ENCODE data around the gene SYT2. TPM values are rescaled to one million over a fixed set of nuclear protein-coding genes. Genes with fewer than 3 reads are reported as not detected.
A peak's percentile ranks its signal among the peaks of the same experiment; 100 is the strongest.
"Not testable (repeated sequence)": the region's sequence is repeated elsewhere in the genome, so short reads cannot be mapped to it uniquely, and the experiment has no call there.

The SYT2 gene
- total RNA-seq, 1 donor from 2014 or later = not detected

DNA sequence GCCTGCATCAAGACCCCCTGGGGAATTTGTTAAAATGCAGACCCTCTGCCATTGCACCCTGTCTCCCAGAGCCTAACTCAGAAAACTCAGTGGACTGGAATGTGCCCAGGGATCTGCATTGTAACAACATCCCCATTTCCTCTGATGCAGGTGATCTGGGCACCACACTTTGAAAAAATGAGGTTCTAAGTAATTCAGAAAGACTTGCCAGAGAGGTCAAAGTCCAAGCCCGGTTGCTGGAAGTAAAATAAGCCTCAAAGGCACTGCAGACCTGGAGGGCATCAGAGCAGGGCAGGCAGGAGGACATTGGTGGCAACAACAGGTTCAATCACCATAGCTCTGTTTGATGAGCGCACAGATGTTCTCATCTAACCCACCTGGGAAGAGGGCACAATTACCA, 90.7 kb downstream of the SYT2 start:
- Mint-ChIP-seq H3K9me3 (no peaks in the 10 kb centered on the region), H3K36me3 (ENCODE audit: low read depth) (no peaks in the 10 kb centered on the region), H3K27ac (no peak overlapping the region), H3K27me3 (ENCODE audit: low read depth) (peaks cover 24% of the 10 kb centered on the region), H3K4me3 (ENCODE audit: low read depth) (no peak overlapping the region), H3K4me1 (ENCODE audit: low read depth) (peaks cover 20% of the 10 kb centered on the region)
- no peak for DNase-seq (ENCODE audit: low spot score)
- intact Hi-C loops (cut with micrococcal nuclease) = no loop called here

DNA sequence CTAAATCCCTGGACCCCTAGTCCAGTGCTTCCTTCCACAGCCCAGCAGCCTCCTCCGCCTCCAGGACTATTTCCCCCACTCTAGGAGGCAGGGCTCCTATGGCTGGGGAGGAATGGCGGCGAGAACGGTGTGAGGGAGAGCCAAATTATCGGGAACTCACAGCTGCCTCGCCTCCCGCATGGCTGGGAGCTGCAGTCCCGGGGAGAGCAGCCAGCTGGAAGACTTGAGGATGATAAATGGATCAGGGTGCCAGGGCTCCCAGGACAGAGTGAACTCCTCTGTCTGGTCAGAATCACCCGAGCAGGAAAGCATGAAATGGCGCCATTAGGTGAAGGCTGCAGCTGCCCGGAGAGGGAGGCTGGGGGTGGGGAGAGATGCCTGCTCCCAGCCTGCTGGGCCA, 91.2 kb downstream of the SYT2 start:
- H3K36me3 Mint-ChIP-seq (ENCODE audit: low read depth); DNase-seq (ENCODE audit: low spot score); intact Hi-C loops (cut with micrococcal nuclease); H3K4me3 Mint-ChIP-seq (ENCODE audit: low read depth); H3K27ac Mint-ChIP-seq; H3K9me3 Mint-ChIP-seq: not testable (repeated sequence)
- H3K27me3 Mint-ChIP-seq (ENCODE audit: low read depth) = peaks cover 26% of the 10 kb centered on the region
- peaks cover 21% of the 10 kb centered on the region for H3K4me1 Mint-ChIP-seq (ENCODE audit: low read depth)

DNA sequence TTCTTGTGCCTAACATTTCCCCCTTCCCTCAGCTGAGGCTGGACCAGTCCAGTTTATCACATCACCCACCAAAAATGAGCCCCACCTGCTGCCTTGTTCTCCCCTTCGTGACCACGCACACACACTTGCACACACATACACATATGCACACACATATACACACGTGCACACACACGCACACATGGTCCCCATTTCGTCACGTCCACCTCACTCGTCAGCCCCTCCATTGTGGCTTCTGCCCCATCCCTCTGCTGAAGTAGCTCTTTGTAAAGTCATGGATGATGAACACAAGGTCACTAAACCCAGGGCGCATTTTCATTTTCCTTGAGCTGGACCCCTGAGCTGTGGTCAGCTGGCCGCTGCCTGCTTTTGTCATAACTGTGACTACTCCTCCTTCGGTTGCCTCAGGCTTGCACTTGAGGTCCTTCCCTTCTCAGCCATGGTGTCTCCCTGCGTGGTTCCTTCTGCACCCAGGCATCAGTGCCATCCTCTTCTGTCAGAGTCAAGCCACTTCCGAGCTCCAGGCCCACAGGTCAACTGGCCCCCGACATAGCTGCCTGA, 93.8 kb downstream of the SYT2 start:
- H3K9me3 Mint-ChIP-seq = no peaks in the 10 kb centered on the region
- intact Hi-C loops (cut with micrococcal nuclease) = no loop called here
- H3K36me3 Mint-ChIP-seq (ENCODE audit: low read depth) = no peaks in the 10 kb centered on the region
- no peak overlapping the region for H3K27ac Mint-ChIP-seq
- H3K4me1 Mint-ChIP-seq (ENCODE audit: low read depth) = peaks cover 21% of the 10 kb centered on the region
- H3K4me3 Mint-ChIP-seq (ENCODE audit: low read depth) = no peak overlapping the region
- H3K27me3 Mint-ChIP-seq (ENCODE audit: low read depth) = peaks cover 26% of the 10 kb centered on the region
- no peak for DNase-seq (ENCODE audit: low spot score)

DNA sequence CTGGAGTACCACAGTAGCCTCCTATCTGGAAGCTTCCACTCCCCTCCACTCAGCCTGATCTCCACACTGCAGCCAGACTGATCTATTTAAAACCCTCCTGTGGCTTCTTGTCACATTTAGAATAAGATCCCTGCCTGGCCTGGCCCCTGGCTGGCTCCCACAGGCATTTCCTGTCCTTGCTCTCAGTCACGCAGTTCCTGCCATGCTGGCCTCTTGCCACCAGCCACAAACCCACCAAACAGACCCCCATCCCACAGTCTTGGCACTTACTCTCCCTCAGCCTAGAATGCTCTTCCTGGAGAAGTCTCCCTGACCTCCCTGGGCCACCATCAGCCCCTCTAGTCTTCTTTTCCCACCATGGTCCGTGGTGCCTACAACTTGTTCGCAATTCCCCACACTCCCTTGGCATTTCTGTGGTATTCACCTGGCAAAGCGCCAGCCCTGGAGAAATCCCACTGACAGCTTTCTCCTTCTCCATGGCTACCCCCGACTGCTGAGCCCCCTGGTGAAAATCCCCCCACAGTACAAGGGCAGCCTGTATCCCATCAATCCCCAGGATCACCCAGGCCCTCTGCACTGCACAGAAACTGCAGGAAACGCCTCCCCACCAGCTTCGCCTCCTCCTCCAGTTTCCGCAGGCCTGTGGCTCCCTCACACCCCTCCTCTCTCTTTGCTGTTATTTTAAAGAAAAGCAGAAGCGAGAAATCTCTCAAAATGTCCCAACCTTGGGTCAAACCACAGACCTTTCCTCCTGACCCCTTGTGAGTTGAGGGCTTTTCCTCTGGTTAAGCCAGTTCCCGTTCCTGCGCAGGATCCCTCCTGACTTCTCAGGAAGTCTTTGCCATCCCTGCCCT, 94.5 kb downstream of the SYT2 start:
- intact Hi-C loops (cut with micrococcal nuclease) = no loop called here

DNA sequence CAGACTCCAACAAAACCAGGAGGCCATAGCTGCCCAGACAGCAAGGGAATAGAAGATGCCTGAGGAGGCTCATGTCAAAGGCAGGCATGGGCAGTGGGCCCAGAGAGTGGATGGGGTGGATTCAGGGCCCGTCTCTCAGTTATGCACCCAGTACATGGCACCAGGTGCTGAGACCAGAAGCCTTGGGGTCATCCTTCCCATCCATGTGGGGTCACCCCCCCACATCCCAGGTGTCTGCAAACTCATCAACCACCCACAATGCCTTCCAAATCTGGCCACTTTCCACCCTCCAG, 95.1 kb downstream of the SYT2 start:
- DNase-seq (ENCODE audit: low spot score); H3K36me3 Mint-ChIP-seq (ENCODE audit: low read depth); intact Hi-C loops (cut with micrococcal nuclease); H3K4me3 Mint-ChIP-seq (ENCODE audit: low read depth); H3K9me3 Mint-ChIP-seq; H3K27ac Mint-ChIP-seq: not testable (repeated sequence)
- Mint-ChIP-seq H3K4me1 (ENCODE audit: low read depth) (peaks cover 21% of the 10 kb centered on the region), H3K27me3 (ENCODE audit: low read depth) (peaks cover 23% of the 10 kb centered on the region)

More for the DNA sequence above, 94.5 kb downstream of the SYT2 start:
- H3K27ac Mint-ChIP-seq = peak overlapping the region; percentile 4
- no peaks in the 10 kb centered on the region for H3K9me3 Mint-ChIP-seq
- no peak overlapping the region for H3K4me3 Mint-ChIP-seq (ENCODE audit: low read depth)
- H3K27me3 Mint-ChIP-seq (ENCODE audit: low read depth) = peaks cover 25% of the 10 kb centered on the region
- H3K4me1 Mint-ChIP-seq (ENCODE audit: low read depth) = peaks cover 21% of the 10 kb centered on the region
- H3K36me3 Mint-ChIP-seq (ENCODE audit: low read depth) = no peaks in the 10 kb centered on the region
- no peak for DNase-seq (ENCODE audit: low spot score)

DNA sequence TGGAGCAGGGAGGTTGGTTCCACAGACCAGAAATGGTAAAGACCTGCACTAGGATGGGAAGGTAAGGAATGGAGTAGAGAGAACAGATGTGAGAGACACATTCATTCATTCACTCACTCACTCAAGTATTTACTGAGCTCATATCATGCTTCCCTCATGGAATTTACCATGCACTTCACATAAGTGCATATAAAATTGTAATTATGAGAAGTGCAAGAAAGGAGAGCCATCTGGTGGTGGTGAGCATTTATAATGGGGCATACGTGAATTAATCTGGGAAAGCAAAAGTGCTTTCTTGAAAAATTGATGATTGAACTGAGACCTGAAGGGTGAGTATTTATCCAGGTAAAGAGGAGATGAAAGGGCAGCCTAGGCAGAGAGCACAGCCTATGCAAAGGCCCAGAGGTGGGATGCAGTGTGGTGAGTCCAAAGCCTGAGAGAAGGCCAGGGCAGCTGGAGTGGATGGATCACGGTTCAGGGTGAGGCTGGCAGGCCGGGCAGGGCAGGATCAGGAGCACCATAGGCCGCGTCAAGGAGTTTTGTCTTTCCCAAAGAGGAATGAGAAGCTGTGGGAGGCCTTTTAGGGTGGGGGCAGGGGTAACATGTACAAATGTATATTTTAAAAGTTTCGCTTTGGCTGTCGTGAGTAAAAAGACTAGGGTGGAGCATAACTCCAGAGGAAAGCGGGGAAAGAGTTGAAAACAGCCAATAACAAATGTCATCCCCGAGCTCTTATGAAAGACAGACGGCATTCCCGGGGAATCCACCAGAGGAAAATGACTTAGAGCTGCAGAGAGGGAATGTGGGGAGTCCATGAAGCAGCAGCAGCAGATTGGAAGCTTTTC, 95.7 kb downstream of the SYT2 start:
- peaks cover 21% of the 10 kb centered on the region for H3K4me1 Mint-ChIP-seq (ENCODE audit: low read depth)
- H3K4me3 Mint-ChIP-seq (ENCODE audit: low read depth); DNase-seq (ENCODE audit: low spot score); H3K36me3 Mint-ChIP-seq (ENCODE audit: low read depth); intact Hi-C loops (cut with micrococcal nuclease); H3K27ac Mint-ChIP-seq; H3K9me3 Mint-ChIP-seq: not testable (repeated sequence)
- H3K27me3 Mint-ChIP-seq (ENCODE audit: low read depth) = peaks cover 19% of the 10 kb centered on the region

DNA sequence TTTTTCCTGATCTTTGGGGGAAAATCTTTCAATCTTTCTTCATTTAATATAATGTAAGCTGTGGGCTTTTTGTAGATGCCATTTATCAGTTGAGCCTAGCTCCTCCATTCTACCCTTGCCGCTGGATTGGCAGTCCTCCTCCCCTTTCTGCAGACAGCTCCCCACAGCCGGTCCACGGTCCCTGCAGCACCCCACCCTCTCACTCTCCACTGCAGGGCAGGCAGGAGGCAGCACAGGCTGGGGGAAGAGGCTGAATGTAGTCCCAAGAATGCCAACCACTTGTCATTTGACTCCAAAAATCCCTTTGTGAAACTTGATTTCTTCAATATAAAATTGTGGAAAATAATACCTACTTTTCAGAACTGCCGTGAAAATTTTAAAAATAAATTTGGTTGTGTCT, 96.7 kb downstream of the SYT2 start:
- peaks cover 18% of the 10 kb centered on the region for H3K27me3 Mint-ChIP-seq (ENCODE audit: low read depth)
- H3K4me3 Mint-ChIP-seq (ENCODE audit: low read depth) = no peak overlapping the region
- intact Hi-C loops (cut with micrococcal nuclease) = no loop called here
- no peak overlapping the region for H3K27ac Mint-ChIP-seq
- DNase-seq (ENCODE audit: low spot score) = no peak
- H3K36me3 Mint-ChIP-seq (ENCODE audit: low read depth) = no peaks in the 10 kb centered on the region
- peaks cover 21% of the 10 kb centered on the region for H3K4me1 Mint-ChIP-seq (ENCODE audit: low read depth)
- H3K9me3 Mint-ChIP-seq = no peaks in the 10 kb centered on the region

DNA sequence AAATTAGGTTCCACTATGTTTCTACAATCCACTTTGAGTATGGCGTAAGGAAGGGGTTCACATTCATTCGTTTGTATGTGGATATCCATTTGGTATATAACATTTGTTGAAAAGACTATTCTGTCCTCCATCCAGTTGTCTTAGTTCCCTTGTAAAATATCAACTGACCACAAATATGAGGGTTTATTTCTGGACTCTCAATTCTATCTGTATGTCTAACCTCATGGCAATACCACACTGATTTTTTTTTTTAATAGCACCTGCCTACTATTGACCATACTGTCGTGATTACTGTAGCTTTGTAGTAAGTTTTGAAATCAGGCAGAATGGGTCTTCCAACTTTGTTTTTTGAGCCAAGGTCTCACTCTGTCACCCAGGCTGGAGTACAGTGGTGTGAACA, 98.2 kb downstream of the SYT2 start:
- H3K9me3 Mint-ChIP-seq; intact Hi-C loops (cut with micrococcal nuclease); H3K4me3 Mint-ChIP-seq (ENCODE audit: low read depth); H3K36me3 Mint-ChIP-seq (ENCODE audit: low read depth); H3K27ac Mint-ChIP-seq; DNase-seq (ENCODE audit: low spot score): not testable (repeated sequence)
- peaks cover 21% of the 10 kb centered on the region for H3K4me1 Mint-ChIP-seq (ENCODE audit: low read depth)
- peaks cover 10% of the 10 kb centered on the region for H3K27me3 Mint-ChIP-seq (ENCODE audit: low read depth)

DNA sequence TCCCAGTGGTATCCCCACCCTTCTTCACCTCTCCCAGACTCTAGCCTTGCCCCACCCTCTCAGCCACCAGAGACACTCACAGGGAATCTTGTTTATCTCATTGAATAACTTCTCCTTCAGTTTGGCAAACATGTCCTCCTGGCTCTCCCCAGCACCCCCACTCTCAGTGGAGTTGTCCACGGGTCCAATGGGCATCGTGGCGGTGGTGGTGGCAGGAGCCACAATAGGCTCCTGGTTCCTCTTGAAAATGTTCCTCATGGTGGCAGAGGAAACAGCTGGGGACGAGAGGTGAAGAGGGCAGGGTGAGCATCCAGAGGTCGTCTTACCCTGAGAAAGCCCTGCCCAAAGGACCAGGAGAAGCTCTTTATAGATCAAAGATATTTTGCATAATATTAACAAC, 104.7 kb downstream of the SYT2 start:
- Mint-ChIP-seq H3K9me3 (no peaks in the 10 kb centered on the region), H3K36me3 (ENCODE audit: low read depth) (no peaks in the 10 kb centered on the region), H3K4me3 (ENCODE audit: low read depth) (no peak overlapping the region), H3K27me3 (ENCODE audit: low read depth) (no peaks in the 10 kb centered on the region), H3K27ac (no peak overlapping the region), H3K4me1 (ENCODE audit: low read depth) (no peaks in the 10 kb centered on the region)
- DNase-seq (ENCODE audit: low spot score) = no peak
- intact Hi-C loops (cut with micrococcal nuclease) = no loop called here

DNA sequence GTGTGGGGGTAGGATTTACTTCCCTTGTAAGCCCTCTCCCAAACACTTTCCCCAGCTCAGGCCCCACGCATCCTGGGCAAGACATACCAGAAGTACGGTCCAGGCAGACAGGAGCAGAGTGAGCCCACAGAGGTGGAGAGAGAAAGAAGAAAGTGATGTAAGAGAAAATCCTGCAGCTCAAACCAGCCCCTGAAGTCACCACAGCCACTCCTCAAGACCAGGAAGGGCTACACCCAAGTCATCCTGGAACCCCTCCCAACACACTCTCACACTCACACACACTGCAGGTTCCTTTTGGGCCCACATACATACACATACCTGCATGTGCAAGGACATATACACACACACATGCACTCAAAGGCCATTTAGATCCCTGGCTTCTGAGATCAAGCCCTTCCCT, 106.8 kb downstream of the SYT2 start:
- H3K4me1 Mint-ChIP-seq (ENCODE audit: low read depth) = no peaks in the 10 kb centered on the region
- H3K27ac Mint-ChIP-seq = no peak overlapping the region
- H3K36me3 Mint-ChIP-seq (ENCODE audit: low read depth) = no peaks in the 10 kb centered on the region
- DNase-seq (ENCODE audit: low spot score) = no peak
- no peaks in the 10 kb centered on the region for H3K27me3 Mint-ChIP-seq (ENCODE audit: low read depth)
- no peak overlapping the region for H3K4me3 Mint-ChIP-seq (ENCODE audit: low read depth)
- intact Hi-C loops (cut with micrococcal nuclease) = no loop called here
- H3K9me3 Mint-ChIP-seq = no peaks in the 10 kb centered on the region

DNA sequence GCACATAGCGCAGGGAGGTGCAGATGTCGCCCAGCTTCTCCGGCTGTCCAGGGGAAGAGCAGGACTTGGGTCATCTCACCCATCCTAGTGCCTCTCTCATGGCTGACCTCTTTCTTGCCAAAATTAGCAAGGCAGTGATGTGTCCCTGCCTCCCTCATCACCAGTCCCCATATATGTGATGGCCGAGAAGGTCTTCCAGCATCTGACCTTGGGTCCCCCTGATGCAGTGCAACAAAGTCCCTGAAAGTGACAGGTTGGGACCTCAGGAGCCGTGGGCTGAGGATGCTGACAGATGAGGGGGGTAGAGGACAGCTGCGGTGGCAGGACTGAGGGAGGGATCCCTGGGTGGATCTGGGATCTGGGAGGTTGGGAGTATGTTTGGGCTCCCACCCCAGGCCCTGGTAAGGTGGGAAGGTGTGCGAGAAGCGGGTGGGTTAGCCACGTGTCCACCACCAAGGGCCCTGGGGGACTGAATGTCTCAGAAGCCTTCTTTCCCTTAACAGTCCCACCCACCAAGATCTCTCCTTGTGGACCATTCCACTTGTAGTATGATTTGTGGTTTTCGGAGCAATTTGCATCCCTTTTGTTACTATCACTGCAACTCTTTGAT, 109.7 kb downstream of the SYT2 start:
- intact Hi-C loops (cut with micrococcal nuclease) = no loop called here
- DNase-seq (ENCODE audit: low spot score) = no peak
- no peaks in the 10 kb centered on the region for H3K4me1 Mint-ChIP-seq (ENCODE audit: low read depth)
- H3K9me3 Mint-ChIP-seq = no peaks in the 10 kb centered on the region
- no peak overlapping the region for H3K27ac Mint-ChIP-seq
- H3K36me3 Mint-ChIP-seq (ENCODE audit: low read depth) = no peaks in the 10 kb centered on the region
- H3K27me3 Mint-ChIP-seq (ENCODE audit: low read depth) = no peaks in the 10 kb centered on the region
- no peak overlapping the region for H3K4me3 Mint-ChIP-seq (ENCODE audit: low read depth)

DNA sequence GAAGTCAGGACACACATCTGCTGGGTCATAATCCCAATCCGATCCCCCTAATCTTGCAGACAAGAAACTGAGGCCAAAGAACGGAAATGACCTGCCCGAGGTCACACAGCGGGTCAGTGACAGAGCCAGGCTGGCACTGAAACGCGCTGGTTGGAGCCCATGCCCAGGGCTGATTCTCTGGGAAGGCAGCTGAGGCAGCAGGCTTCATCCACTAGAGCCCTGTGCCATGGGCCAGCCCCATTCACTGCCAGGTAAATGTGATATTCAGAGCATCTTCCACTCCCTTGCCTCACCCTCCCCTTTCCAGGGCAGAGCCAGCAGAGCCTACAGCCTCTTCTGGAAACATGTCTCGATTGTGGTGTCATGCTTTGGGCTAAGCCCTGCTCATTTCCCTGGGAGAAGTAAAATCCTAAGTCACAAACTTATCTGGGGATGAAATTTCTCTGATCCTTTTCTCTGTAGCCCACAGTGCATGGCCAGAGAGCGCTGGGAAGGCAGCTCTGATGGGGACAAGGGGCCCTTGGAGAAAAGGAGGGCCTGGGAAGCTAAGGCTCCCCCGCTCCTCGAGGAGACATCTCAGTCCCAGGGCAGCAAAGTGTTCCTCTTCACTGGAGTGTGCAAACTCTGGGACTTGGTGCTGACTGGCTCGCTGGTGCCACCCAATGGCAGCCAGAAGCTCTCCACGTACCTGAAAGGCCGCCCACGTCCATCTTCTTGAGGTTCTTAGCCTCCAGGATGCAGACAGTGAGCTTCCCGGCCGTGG, 110.4 kb downstream of the SYT2 start:
- Mint-ChIP-seq H3K27ac (no peak overlapping the region), H3K27me3 (ENCODE audit: low read depth) (no peaks in the 10 kb centered on the region), H3K4me1 (ENCODE audit: low read depth) (no peaks in the 10 kb centered on the region), H3K36me3 (ENCODE audit: low read depth) (no peaks in the 10 kb centered on the region), H3K9me3 (no peaks in the 10 kb centered on the region), H3K4me3 (ENCODE audit: low read depth) (no peak overlapping the region)
- no peak for DNase-seq (ENCODE audit: low spot score)
- intact Hi-C loops (cut with micrococcal nuclease) = no loop called here

Measured in activated T-helper 2 cell treated with anti-CD3 and anti-CD28 coated beads, Interferon-gamma antibody, Interleukin-2, Interleukin-4, amounts not matched to agents 10 μg/mL and 5 μg/mL and 100 μg/mL, durations not matched to agents 14 hours and 24 hours and 36 hours (primary cell).